NCI-H526 treated with DMSO at 0.1 percent for 48 hours (cell line): ENCODE results near the gene CCDC141.

Experiments
- DNase-seq: peaks from one replicate; lab custom pipeline; 2025; lab: John Stamatoyannopoulos, UW

CCDC141 gene

GRCh38 chr2:178865146-178865936 lies 184.6 kb downstream of the CCDC141 start:
- no peak for DNase-seq

- DNase-seq: no peak
Observed at GRCh38 chr2:178863856-178864620, 185.9 kb downstream of the CCDC141 start.

GRCh38 chr2:178863130-178863855 lies 186.6 kb downstream of the CCDC141 start:
- no peak for DNase-seq

GRCh38 chr2:178860551-178860950 lies 189.4 kb downstream of the CCDC141 start:
- no peak for DNase-seq

- DNase-seq: no peak
Observed at GRCh38 chr2:178859730-178860129, 190.2 kb downstream of the CCDC141 start.

- DNase-seq: no peak
Observed at GRCh38 chr2:178858896-178859625, 190.9 kb downstream of the CCDC141 start.

- DNase-seq: no peak
Observed at GRCh38 chr2:178855151-178855550, 194.8 kb downstream of the CCDC141 start.

GRCh38 chr2:178848335-178848734 lies 201.6 kb downstream of the CCDC141 start:
- no peak for DNase-seq

- DNase-seq: no peak
Observed at GRCh38 chr2:178846458-178846802, 203.5 kb downstream of the CCDC141 start.

GRCh38 chr2:178845566-178846457 lies 204.1 kb downstream of the CCDC141 start:
- DNase-seq: no peak

GRCh38 chr2:178844701-178845100 lies 205.2 kb downstream of the CCDC141 start:
- DNase-seq: no peak

- DNase-seq: no peak
Observed at GRCh38 chr2:178844269-178844668, 205.7 kb downstream of the CCDC141 start.

GRCh38 chr2:178843697-178844096 lies 206.2 kb downstream of the CCDC141 start:
- DNase-seq: no peak

- no peak for DNase-seq
Observed at GRCh38 chr2:178836807-178837206, 213.1 kb downstream of the CCDC141 start.

- DNase-seq: no peak
Observed at GRCh38 chr2:178834086-178834485, 215.9 kb downstream of the CCDC141 start.

- DNase-seq: no peak
Observed at GRCh38 chr2:178833382-178833781, 216.6 kb downstream of the CCDC141 start.

- no peak for DNase-seq
Observed at GRCh38 chr2:178830451-178830850, 219.5 kb downstream of the CCDC141 start.

- no peak for DNase-seq
Observed at GRCh38 chr2:178829981-178830380, 220.0 kb downstream of the CCDC141 start.

GRCh38 chr2:178829299-178829960 lies 220.5 kb downstream of the CCDC141 start:
- DNase-seq: no peak

- no peak for DNase-seq
Observed at GRCh38 chr2:178828486-178828881, 221.5 kb downstream of the CCDC141 start.
